ENCODE results near the gene LGALS12. TPM values are rescaled to one million over a fixed set of nuclear protein-coding genes. Genes with fewer than 3 reads are reported as not detected.

LGALS12 gene
- total and polyA plus RNA-seq, 10 of the 15 experiments (the other 5 are each of a cell fraction or from before 2014, with no cell fraction given): not detected

DNA sequence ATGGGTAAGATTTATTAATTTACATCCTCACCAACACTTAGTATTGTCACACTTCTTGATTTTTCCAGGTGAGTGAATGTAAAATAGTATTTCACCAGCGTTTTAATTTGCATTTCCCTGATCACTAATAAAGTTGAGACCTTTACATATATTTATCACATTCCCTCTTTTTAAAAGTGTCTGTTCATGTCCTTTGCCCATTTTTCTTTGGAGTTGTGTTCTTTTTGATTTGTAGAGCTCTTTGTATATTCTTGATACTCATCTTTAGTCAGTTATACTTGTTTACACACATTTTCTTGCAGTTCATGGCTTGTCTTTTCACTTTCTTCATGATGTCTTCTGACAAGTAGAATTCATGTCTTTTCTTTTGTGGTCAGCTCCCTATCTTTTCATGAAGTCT, 12.8 kb upstream of the LGALS12 start:
- no peak overlapping the region for H3K9ac ChIP-seq (ENCODE audit: control insufficient read depth, insufficient read depth, low read length)
- H3K27me3 ChIP-seq (replicated peaks in 1 of 2; ENCODE audit: control insufficient read depth in 2 of 2, insufficient read depth in 2 of 2, low read length in 1 of 2): peaks cover 3 to 8% of the 10 kb centered on the region in 2 experiments; a peak in 3 of 4 replicates
- ChIA-PET RAD21 (ENCODE audit: unreplicated experiment) (no interaction called here), POLR2A (interaction anchor here (0.7 kb wide), 1 partner anchor 260 kb away, joined by 7 read pairs; no protein-coding TSS in a partner anchor), SMC1A (ENCODE audit: uncharacterized antibody, unreplicated experiment) (no interaction called here), CTCF (interaction anchor here (6.0 kb wide), 1 partner anchor 14 kb away, joined by 25 read pairs; no protein-coding TSS in a partner anchor)
- no peak for DNase-seq (ENCODE audit: low read depth, low spot score)
- H3K4me3 ChIP-seq: no peak overlapping the region
- H3K4me2 ChIP-seq (ENCODE audit: control insufficient read depth, insufficient read depth): no peak overlapping the region
- in situ Hi-C loops (cut with MboI): no loop called here
- H3K9me3 ChIP-seq (replicated peaks; ENCODE audit: control insufficient read depth, insufficient read depth, low read length): no peaks in the 10 kb centered on the region; the same call in 2 of the 3 replicates
- WGBS (ENCODE audit: insufficient coverage, insufficient replicate concordance, low lambda C conversion rate, missing lambda C conversion rate): 23% methylated on average over 1 of the region's 1 CpG
- ATAC-seq: no peak
- H3K79me2 ChIP-seq (ENCODE audit: control insufficient read depth, insufficient read depth, low read length): no peaks in the 10 kb centered on the region
- intact Hi-C loops (cut with micrococcal nuclease; ENCODE audit: unreplicated experiment): no loop called here
- H2AFZ ChIP-seq (ENCODE audit: control insufficient read depth, low read depth, low read length): no peak overlapping the region
- no peak for TF ChIP-seq RBBP5 (conservative IDR thresholded peaks at IDR 0.05)
- TF ChIP-seq CHD2 (IDR thresholded peaks at IDR 0.05; ENCODE audit: borderline replicate concordance, low read depth, low read length): no peak
- no peak for FAIRE-seq
- H3K4me1 ChIP-seq (ENCODE audit: control insufficient read depth, insufficient read depth, low read length): no peaks in the 10 kb centered on the region
- no TSS peak for BruUV-seq (replicated peaks)
- no peaks in the 10 kb centered on the region for H4K20me1 ChIP-seq (ENCODE audit: control insufficient read depth, insufficient read depth)
- no peaks in the 10 kb centered on the region for H3K36me3 ChIP-seq (ENCODE audit: control insufficient read depth in 2 of 2, insufficient read depth in 2 of 2, low read length in 1 of 2)
- no peak overlapping the region for H3K27ac ChIP-seq (ENCODE audit: control insufficient read depth, insufficient read depth)

DNA sequence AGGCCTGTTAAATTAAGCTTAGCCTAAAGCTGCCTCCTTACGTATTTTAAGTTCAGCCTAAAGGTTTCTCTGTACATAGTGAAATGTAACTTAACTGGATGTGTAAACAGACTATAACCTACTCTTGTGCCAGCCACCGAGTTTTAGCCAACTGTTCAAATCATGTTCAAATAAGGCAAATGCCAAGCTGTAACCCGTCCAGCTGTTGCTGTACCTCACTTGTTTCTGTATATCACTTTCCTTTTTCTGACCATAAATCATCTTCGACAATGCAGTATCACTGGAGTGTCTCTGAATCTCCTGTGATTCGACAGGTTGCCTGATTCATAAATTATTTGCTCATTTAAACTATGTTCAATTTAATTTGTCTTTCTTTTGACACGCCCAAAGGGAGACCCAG, 10.9 kb upstream of the LGALS12 start:
- BruUV-seq (replicated peaks): no TSS peak

More for the DNA sequence above, 10.9 kb upstream of the LGALS12 start:
- Histone ChIP-seq H4K20me1 (ENCODE audit: control insufficient read depth, insufficient read depth) (no peaks in the 10 kb centered on the region), H3K9me3 (replicated peaks; ENCODE audit: control insufficient read depth, insufficient read depth, low read length) (no peaks in the 10 kb centered on the region; the same call in 1 of the 3 replicates), H3K9ac (ENCODE audit: control insufficient read depth, insufficient read depth, low read length) (no peak overlapping the region), H3K36me3 (ENCODE audit: control insufficient read depth in 2 of 2, insufficient read depth in 2 of 2, low read length in 1 of 2) (no peaks in the 10 kb centered on the region), H3K27me3 (replicated peaks in 1 of 2; ENCODE audit: control insufficient read depth in 2 of 2, insufficient read depth in 2 of 2, low read length in 1 of 2) (peaks cover 3 to 8% of the 10 kb centered on the region in 2 experiments; a peak in 3 of 4 replicates), H2AFZ (ENCODE audit: control insufficient read depth, low read depth, low read length) (no peak overlapping the region), H3K4me3 (no peak overlapping the region), H3K79me2 (ENCODE audit: control insufficient read depth, insufficient read depth, low read length) (no peaks in the 10 kb centered on the region), H3K27ac (ENCODE audit: control insufficient read depth, insufficient read depth) (no peak overlapping the region), H3K4me2 (ENCODE audit: control insufficient read depth, insufficient read depth) (no peak overlapping the region), H3K4me1 (ENCODE audit: control insufficient read depth, insufficient read depth, low read length) (no peaks in the 10 kb centered on the region)
- TF ChIP-seq MEF2A (IDR thresholded peaks at IDR 0.05; ENCODE audit: insufficient read depth, low read depth, low read length) (no peak), NFIC (IDR thresholded peaks at IDR 0.05; ENCODE audit: low read depth, low read length) (no peak), JUNB (IDR thresholded peaks at IDR 0.05) (no peak), JUND (IDR thresholded peaks at IDR 0.05; ENCODE audit: low read depth, low read length) (no peak), ZNF274 (IDR thresholded peaks at IDR 0.05; ENCODE audit: insufficient read depth, insufficient read length) (no peak), STAT1 (conservative IDR thresholded peaks at IDR 0.05) (no peak), SIN3A (IDR thresholded peaks at IDR 0.05; ENCODE audit: low read depth, low read length) (no peak)
- TF ChIP-seq, protein P1, sequence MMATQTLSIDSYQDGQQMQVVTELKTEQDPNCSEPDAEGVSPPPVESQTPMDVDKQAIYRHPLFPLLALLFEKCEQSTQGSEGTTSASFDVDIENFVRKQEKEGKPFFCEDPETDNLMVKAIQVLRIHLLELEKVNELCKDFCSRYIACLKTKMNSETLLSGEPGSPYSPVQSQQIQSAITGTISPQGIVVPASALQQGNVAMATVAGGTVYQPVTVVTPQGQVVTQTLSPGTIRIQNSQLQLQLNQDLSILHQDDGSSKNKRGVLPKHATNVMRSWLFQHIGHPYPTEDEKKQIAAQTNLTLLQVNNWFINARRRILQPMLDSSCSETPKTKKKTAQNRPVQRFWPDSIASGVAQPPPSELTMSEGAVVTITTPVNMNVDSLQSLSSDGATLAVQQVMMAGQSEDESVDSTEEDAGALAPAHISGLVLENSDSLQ (IDR thresholded peaks at IDR 0.05): no peak
- TF ChIP-seq, protein P2, sequence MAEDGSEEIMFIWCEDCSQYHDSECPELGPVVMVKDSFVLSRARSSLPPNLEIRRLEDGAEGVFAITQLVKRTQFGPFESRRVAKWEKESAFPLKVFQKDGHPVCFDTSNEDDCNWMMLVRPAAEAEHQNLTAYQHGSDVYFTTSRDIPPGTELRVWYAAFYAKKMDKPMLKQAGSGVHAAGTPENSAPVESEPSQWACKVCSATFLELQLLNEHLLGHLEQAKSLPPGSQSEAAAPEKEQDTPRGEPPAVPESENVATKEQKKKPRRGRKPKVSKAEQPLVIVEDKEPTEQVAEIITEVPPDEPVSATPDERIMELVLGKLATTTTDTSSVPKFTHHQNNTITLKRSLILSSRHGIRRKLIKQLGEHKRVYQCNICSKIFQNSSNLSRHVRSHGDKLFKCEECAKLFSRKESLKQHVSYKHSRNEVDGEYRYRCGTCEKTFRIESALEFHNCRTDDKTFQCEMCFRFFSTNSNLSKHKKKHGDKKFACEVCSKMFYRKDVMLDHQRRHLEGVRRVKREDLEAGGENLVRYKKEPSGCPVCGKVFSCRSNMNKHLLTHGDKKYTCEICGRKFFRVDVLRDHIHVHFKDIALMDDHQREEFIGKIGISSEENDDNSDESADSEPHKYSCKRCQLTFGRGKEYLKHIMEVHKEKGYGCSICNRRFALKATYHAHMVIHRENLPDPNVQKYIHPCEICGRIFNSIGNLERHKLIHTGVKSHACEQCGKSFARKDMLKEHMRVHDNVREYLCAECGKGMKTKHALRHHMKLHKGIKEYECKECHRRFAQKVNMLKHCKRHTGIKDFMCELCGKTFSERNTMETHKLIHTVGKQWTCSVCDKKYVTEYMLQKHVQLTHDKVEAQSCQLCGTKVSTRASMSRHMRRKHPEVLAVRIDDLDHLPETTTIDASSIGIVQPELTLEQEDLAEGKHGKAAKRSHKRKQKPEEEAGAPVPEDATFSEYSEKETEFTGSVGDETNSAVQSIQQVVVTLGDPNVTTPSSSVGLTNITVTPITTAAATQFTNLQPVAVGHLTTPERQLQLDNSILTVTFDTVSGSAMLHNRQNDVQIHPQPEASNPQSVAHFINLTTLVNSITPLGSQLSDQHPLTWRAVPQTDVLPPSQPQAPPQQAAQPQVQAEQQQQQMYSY (CRISPR knock-in tag; IDR thresholded peaks at IDR 0.05): no peak
- TF ChIP-seq, protein P3, sequence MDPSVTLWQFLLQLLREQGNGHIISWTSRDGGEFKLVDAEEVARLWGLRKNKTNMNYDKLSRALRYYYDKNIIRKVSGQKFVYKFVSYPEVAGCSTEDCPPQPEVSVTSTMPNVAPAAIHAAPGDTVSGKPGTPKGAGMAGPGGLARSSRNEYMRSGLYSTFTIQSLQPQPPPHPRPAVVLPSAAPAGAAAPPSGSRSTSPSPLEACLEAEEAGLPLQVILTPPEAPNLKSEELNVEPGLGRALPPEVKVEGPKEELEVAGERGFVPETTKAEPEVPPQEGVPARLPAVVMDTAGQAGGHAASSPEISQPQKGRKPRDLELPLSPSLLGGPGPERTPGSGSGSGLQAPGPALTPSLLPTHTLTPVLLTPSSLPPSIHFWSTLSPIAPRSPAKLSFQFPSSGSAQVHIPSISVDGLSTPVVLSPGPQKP (IDR thresholded peaks at IDR 0.05; ENCODE audit: low read depth, low read length): no peak
- ChIA-PET SMC1A (ENCODE audit: uncharacterized antibody, unreplicated experiment) (interaction anchor here (1.0 kb wide), 1 partner anchor 14 kb away, joined by 3 read pairs; no protein-coding TSS in a partner anchor), RAD21 (ENCODE audit: unreplicated experiment) (no interaction called here), POLR2A (no interaction called here), CTCF (interaction anchor here (0.6 to 0.9 kb wide), 2 partner anchors 16 to 323 kb away, joined by 3 read pairs; no protein-coding TSS in a partner anchor)
- ATAC-seq: no peak
- WGBS (ENCODE audit: insufficient coverage, insufficient replicate concordance, low lambda C conversion rate, missing lambda C conversion rate): 39% methylated on average over 6 of the region's 6 CpGs
- intact Hi-C loops (cut with micrococcal nuclease; ENCODE audit: unreplicated experiment) (no loop called here), in situ Hi-C loops (cut with MboI) (no loop called here)
- no peak for FAIRE-seq
- no peak for DNase-seq (ENCODE audit: low read depth, low spot score)

All from GM12878 (cell line).